GM21723 (cell line): ENCODE data around the gene SLAMF1.
"Not testable (repeated sequence)": the region's sequence is repeated elsewhere in the genome, so short reads cannot be mapped to it uniquely, and the experiment has no call there.

Source experiments
- ATAC-seq: cut with Tn5 transposase; IDR thresholded peaks from one replicate; pipeline ENCODE4 v1.9.1; 2021; ENCODE audit warnings: mild to moderate bottlenecking, moderate library complexity; ENCODE audit not compliant: unreplicated experiment

Gene SLAMF1

DNA sequence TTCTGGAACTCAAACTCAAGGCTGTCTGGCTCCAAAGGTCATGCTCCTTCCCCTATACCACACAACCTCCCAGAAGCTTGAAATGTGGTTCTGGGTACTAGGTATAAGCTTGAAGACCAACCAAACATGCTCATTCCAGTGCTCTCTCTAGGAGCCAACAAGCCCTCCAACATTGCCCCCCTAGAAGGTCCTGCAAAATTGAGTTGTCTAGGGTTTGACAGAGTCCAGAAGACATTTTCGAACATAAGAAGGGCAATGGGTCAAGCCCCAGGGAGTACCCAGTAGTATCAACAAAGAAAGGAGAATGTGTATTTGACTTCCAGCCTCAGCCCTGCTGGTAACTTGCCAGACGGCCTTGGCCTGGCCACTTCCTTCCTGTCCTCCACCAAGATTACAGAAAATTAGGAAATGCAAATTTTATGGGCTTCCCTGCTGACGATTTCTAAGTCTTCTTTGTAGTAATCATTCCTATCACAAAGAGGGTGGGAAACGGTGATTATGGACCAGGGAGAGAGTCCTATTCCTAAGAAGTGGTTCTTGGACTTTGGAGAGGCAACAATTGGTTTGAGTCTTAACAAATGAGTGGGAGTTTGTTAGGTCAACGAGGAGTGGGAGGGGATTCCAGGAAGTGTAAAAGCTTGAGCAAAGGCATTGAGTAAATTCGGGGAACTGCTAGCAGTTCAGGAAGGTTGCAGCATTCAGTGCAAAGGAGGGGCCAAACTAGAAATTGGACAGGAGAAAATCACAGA, 18.7 kb upstream of the SLAMF1 start:
- no peak for ATAC-seq

GRCh38 chr1:160664573-160665051, 17.8 kb upstream of the SLAMF1 start:
- peak; percentile 72 for ATAC-seq

GRCh38 chr1:160662910-160663309, 16.1 kb upstream of the SLAMF1 start:
- no peak for ATAC-seq

- ATAC-seq = no peak
Observed at GRCh38 chr1:160659566-160659965, 12.7 kb upstream of the SLAMF1 start.

GRCh38 chr1:160658814-160659193, 12.0 kb upstream of the SLAMF1 start:
- no peak for ATAC-seq

DNA sequence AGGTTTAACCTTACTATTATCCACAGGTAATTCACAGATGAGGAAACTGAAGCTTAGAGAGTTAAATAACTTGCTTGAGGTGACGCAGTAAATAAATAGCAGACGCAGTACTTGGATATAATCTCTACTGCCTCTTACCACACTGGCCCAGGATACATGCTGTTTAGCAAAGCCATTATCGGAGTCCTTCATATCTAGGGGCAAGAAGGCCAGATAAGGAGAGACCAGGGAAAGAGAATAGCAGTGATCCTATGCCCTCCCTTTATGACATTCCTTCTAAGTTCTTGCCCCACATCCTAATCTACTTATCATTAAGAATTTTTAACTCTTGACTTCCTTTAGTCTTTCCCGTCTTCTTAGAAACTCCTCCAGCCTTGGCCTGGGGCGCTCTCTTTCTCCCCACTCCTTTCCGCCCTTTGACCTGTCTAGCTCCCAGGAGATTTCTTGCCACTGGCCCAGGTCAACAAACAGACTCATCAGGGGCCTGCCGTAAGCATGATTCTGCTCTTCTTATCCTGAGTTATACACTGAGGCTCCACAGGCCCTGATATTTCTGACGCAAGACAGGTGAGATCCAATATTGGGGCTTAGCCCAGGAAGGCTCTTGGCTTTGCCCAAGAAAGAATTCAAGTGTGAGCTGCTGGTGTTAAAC, 11.4 kb upstream of the SLAMF1 start:
- no peak for ATAC-seq

- no peak for ATAC-seq
Observed at GRCh38 chr1:160657250-160657781, 10.5 kb upstream of the SLAMF1 start.

DNA sequence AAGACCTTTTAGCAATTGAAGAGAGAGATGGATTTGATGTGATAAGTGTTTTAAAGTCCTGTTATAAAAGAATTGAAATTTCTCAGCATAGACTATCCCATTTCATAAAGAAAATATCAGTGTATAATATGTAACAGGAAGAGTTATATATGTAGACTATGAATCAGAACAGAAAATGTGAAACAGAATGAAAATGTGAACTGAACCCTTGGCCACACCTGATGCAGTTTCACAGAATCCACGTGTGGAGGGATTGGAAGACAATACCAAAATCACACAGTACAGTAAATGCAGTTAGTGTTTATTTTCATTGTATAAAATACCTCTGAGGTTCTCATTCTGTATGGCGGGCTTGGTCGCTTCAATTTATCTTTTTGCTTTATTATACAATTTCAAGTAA, 9.9 kb upstream of the SLAMF1 start:
- ATAC-seq = peak; percentile 47

DNA sequence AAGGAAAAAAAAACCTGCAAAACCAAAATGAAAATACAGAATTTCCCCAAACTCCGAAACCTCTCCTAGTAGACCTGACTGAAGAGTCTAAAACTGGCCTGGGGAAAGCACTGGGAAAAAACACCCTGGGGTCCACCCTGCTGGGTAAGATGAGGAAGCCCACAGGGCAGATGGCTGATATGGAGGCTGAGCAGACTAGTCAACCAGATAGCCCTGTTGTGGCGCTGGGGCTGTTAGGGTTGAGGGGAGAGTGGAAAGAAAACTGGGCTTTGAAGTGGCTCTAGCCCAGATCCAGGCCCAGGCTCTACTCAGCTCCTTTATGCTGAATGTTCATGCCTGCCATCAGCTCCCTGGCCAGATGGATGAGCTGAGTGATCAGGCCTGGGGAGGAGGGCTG, 6.8 kb upstream of the SLAMF1 start:
- no peak for ATAC-seq

DNA sequence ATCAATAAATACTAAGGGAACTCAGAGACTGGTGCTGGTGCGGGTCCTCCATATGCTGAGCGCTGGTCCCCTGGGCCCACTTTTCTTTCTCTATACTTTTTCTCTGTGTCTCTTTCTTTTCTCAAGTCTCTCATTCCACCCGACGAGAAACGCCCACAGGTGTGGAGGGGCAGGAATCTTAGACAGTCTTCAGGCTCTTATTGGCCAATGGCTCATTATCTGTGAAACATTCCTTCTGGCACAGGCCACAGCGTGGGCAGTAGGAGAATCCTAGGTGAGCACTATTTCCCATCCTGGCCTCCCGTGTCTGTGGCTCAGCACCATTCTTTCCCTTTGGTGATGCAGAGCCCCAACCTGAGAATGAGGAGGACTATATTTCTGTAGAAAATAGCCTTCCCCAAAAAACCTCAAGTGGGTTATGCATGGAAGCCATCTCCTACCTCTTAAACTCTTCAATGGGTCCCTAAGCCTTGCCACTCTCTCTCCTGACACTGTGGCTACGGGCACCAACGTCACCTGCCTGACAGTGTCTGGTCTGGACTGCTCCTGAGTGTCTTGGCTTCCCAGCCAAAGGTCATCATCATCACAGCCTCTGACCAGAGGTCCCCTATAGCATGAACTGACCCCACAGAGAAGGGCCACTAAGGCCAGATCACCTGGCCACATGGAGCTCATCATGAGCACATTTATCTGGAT, 6.2 kb upstream of the SLAMF1 start:
- no peak for ATAC-seq

DNA sequence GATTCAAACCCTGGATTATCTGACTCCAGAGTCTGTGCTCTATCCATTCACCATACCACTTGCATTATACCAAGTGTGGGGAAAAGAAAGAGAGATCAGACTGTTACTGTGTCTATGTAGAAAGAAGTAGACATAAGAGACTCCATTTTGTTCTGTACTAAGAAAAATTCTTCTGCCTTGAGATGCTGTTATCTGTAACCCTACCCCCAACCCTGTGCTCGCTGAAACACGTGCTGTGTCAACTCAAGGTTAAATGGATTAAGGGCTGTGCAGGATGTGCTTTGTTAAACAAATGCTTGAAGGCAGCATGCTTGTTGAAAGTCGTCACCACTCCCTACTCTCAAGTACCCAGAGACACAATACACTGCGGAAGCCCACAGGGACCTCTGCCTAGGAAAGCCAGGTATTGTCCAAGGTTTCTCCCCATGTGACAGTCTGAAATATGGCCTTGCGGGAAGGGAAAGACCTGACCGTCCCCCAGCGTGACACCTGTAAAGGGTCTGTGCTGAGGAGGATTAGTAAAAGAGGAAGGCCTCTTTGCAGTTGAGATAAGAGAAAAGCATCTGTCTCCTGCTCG, 5.3 kb upstream of the SLAMF1 start:
- ATAC-seq = not testable (repeated sequence)

DNA sequence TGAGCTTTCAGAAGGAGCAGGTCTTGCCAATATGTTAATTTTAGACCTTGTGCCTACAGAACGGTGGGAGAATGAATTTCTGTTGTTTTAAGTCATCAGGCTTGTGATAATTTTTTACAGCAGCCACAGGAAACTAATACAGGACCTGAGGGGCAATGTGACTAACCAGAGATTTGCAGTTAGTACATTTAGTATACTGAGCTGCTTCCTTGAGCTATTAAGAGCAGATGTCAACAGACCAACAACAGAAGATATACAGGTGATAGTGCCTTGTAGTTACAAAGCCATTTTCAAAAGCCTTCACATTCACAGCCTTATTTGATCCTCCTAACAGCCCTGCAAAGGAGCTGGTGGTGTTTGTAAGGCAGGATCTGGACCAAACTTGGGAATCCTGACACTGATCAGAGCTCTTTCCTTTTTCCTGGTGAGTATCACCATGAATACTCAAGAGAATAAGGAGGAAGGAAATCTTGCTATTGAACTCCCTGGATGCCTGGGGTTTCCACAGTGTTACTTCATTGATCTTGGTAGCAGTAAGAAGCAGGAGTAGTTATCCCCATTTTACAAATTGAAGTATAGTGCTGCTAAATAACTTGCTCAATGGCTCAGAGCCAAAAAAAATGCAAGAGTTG, 4.7 kb upstream of the SLAMF1 start:
- ATAC-seq = no peak

DNA sequence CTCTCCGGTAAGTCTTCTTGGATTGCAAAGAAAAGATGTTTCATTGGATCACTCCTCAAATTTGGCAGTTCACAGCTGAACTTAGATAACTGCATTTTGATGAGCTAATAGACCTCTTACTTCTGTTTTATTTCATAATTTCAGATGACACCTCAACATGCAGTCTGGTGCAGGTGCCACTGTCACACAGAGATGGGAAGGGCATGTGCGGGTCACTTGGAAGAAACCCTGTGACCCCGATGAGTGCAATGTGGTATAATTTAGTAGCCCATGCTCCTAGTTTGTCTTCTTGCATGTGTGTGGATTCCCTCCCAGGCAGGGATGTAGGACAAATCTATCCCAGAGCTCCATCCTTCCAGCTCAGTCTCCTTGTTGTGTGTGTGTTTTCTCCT, 481 bp upstream of the SLAMF1 start:
- no peak for ATAC-seq

- ATAC-seq = no peak
Observed at GRCh38 chr1:160646180-160646579, 664 bp downstream of the SLAMF1 start.

DNA sequence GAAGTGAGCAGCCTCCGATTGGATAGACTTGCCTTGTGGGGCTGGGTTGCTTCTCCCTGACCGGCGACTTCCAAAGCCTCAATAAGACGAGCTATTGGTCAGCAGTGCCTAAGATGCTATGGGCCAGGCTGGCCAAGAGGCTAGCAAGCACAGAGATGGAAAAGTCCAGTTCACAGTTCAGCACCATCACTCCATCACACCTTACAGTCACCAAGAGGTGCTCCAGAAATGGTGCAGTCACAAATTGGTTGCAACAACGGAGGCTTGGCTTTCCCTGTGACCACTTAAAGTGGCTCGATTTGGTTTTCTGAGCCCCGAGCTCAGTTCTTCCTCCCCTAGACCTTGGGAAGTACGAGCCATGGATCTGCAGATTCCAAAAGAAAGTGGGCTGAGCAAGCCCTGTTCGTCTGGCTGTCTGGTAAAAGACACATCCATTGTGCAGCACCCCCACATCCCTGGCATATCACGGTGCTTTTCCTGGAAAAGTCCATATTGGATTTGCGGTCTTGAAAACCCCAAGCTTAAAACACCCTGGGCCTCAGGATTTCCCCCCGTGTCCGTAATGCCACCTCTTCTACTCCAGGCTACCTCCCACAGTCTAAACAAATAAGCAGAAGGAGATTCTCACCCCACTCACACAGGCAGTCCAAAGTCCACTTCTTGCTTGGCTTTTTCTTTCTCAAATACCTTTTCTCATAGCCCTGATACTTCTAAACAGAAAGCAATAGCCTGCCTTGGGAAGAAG, 1.3 kb downstream of the SLAMF1 start:
- no peak for ATAC-seq

DNA sequence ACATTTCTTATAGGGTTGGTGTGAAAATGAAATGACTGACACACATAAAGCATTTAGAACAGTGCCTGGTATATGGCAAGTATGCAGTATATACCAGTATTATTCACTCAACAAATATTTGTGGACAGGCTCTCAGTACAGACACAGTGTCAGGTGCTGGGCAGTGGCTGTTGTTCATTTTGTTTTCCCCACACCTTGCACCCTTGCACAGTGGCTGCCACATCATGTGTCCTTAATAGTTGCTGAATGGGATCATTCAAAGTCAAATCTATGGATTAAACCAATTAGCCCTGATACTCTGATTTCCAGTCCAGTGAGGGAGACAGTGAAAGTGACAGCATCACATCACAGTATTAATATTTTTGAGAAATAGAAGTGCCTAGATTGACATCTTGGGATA, 2.4 kb downstream of the SLAMF1 start:
- no peak for ATAC-seq

- ATAC-seq = no peak
Observed at GRCh38 chr1:160643138-160643537, 3.7 kb downstream of the SLAMF1 start.

- no peak for ATAC-seq
Observed at GRCh38 chr1:160642281-160642644, 4.6 kb downstream of the SLAMF1 start.

GRCh38 chr1:160641323-160642280, 5.2 kb downstream of the SLAMF1 start:
- no peak for ATAC-seq
